GM12878 (cell line): ENCODE results near the gene DNAJC22.

Source experiments
- ASH2L ChIP-seq: fragments of 300-600, 200-600 bp; sonication (generic); IDR thresholded peaks from 2 replicates; pipeline ENCODE4 v1.6.1; 2017; ENCODE audit warnings: low read depth, mild to moderate bottlenecking, borderline replicate concordance
- BCL11A ChIP-seq: IDR thresholded peaks from 2 replicates; pipeline ENCODE4 v1.6.1; 2011; ENCODE audit warnings: low read depth, low read length
- CBX5 ChIP-seq: sonication (generic); IDR thresholded peaks from 2 replicates; pipeline ENCODE4 v1.6.1; 2016; ENCODE audit warnings: low read depth, moderate library complexity, mild to moderate bottlenecking, inconsistent platforms
- CHD4 ChIP-seq: fragments of 200-600 bp; sonication (generic); IDR thresholded peaks from 2 replicates; pipeline ENCODE4 v1.6.1; 2016; ENCODE audit warnings: mild to moderate bottlenecking
- EZH2 ChIP-seq: IDR thresholded peaks from 2 replicates; pipeline ENCODE4 v1.6.1; 2012; ENCODE audit warnings: low read depth, mild to moderate bottlenecking, control low read depth, inconsistent platforms, low read length, borderline replicate concordance; ENCODE audit not compliant: control insufficient read depth
- JUNB ChIP-seq: IDR thresholded peaks from 2 replicates; pipeline ENCODE4 v1.6.1; 2016; ENCODE audit warnings: antibody characterized with exemption, mild to moderate bottlenecking
- MXI1 ChIP-seq: fragments of 150-350 bp; IDR thresholded peaks from 2 replicates; pipeline ENCODE4 v1.6.1; 2011; ENCODE audit warnings: low read depth, mild to moderate bottlenecking, inconsistent platforms, low read length, improper control_type of control experiment
- SMC3 ChIP-seq: IDR thresholded peaks from 2 replicates; pipeline ENCODE4 v1.6.1; 2011; ENCODE audit warnings: low read length, improper control_type of control experiment, borderline replicate concordance
- ZNF274 ChIP-seq: IDR thresholded peaks from one replicate; pipeline ENCODE4 v1.8.0; 2011; ENCODE audit not compliant: insufficient read length, insufficient read depth
- TF ChIP-seq, protein P1 (sequence below), 3 experiments: IDR thresholded peaks in 2 of 3; conservative IDR thresholded peaks in 1 of 3; 2 replicates each; pipeline ENCODE4 v1.5.1; 2011; ENCODE audit warnings: low read depth in 3 of 3, low read length in 3 of 3, mild to moderate bottlenecking in 3 of 3, control low read depth in 2 of 3, moderate library complexity in 2 of 3, inconsistent platforms in 1 of 3, mixed read lengths in 1 of 3; ENCODE audit not compliant: control insufficient read depth in 2 of 3, insufficient read depth in 1 of 3; ENCODE audit errors: extremely low read depth in 1 of 3
- TF ChIP-seq, protein P2 (sequence below): IDR thresholded peaks from 2 replicates; pipeline ENCODE4 v1.6.1; 2012; ENCODE audit warnings: low read depth, low read length, improper control_type of control experiment
- TF ChIP-seq, protein P3 (sequence below): IDR thresholded peaks from 2 replicates; pipeline ENCODE4 v1.6.1; 2011; ENCODE audit warnings: borderline replicate concordance, low read depth, mild to moderate bottlenecking, moderate library complexity, mixed read lengths, low read length; ENCODE audit not compliant: insufficient read depth; ENCODE audit errors: extremely low read length

DNA sequence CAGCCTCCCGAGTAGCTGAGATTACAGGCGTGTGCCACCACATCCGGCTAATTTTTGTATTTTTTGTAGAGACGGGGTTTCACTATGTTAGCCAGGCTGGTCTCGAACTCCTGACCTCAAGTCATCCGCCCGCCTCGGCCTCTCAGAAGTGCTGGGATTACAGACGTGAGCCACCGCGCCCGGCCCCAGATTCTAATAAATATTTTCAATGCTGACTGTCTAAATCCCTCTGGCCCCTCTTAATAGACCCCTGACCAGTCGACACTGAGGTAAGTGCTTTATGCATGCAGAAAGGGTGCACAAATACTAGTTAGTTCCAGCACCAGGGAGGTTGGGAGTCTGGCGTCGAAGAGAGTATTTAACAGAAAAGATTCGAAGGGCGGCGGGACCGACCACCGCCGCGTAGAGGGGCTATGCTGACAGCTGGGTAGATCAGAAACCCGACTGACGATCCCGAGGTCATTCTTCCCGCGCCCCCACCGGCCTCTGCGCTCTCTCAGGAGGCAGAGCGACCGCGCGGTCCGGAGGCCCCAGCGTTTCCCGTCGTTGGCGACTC lies 19.5 kb downstream of the DNAJC22 start:
- TF ChIP-seq, protein P1, sequence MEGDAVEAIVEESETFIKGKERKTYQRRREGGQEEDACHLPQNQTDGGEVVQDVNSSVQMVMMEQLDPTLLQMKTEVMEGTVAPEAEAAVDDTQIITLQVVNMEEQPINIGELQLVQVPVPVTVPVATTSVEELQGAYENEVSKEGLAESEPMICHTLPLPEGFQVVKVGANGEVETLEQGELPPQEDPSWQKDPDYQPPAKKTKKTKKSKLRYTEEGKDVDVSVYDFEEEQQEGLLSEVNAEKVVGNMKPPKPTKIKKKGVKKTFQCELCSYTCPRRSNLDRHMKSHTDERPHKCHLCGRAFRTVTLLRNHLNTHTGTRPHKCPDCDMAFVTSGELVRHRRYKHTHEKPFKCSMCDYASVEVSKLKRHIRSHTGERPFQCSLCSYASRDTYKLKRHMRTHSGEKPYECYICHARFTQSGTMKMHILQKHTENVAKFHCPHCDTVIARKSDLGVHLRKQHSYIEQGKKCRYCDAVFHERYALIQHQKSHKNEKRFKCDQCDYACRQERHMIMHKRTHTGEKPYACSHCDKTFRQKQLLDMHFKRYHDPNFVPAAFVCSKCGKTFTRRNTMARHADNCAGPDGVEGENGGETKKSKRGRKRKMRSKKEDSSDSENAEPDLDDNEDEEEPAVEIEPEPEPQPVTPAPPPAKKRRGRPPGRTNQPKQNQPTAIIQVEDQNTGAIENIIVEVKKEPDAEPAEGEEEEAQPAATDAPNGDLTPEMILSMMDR (IDR thresholded peaks at IDR 0.05 in 2 of 3, conservative IDR thresholded peaks at IDR 0.05 in 1 of 3; ENCODE audit: control insufficient read depth in 2 of 3, extremely low read depth in 1 of 3, insufficient read depth in 1 of 3, low read depth in 3 of 3, low read length in 3 of 3), result no peak
- TF ChIP-seq MXI1 (no peak), ASH2L (no peak), SMC3 (no peak), ZNF274 (no peak), CBX5 (no peak), CHD4 (no peak), BCL11A (no peak), JUNB (no peak), EZH2 (no peak)
- TF ChIP-seq, protein P2, sequence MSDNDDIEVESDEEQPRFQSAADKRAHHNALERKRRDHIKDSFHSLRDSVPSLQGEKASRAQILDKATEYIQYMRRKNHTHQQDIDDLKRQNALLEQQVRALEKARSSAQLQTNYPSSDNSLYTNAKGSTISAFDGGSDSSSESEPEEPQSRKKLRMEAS, result no peak
- TF ChIP-seq, protein P3, sequence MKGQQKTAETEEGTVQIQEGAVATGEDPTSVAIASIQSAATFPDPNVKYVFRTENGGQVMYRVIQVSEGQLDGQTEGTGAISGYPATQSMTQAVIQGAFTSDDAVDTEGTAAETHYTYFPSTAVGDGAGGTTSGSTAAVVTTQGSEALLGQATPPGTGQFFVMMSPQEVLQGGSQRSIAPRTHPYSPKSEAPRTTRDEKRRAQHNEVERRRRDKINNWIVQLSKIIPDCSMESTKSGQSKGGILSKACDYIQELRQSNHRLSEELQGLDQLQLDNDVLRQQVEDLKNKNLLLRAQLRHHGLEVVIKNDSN, result no peak
